Caki2 (cell line): ENCODE data around the gene GALR3. TPM values are rescaled to one million over a fixed set of nuclear protein-coding genes. Genes with fewer than 3 reads are reported as not detected.

ENCODE experiments used
- DNase-seq: peaks from one replicate; pipeline ENCODE4 v3.0.0-alpha.2; 2015; ENCODE audit warnings: low read depth
- in situ Hi-C: cut with HindIII; loops from 2 replicates; pipeline ENCODE4 v1.10.0; 2016; ENCODE audit warnings: low sequenced_read_pairs, low pct_unique_long_range_greater_than_20kb, mixed read lengths
- total RNA-seq: library from RNA; depleted of rRNA; stranded (reverse); fragments of >200 nt; shearing (Covaris generic); gene quantifications from 2 replicates; pipeline ENCODE4 v1.2.3, GENCODE V29; 2014; ENCODE audit warnings: low replicate concordance

The GALR3 gene
- total RNA-seq, 1 experiment from 2014 or later, result not detected

- peak; percentile 48 for DNase-seq
- in situ Hi-C loops, result no loop called here
Observed at GRCh38 chr22:37801946-37802309, 21.3 kb upstream of the GALR3 start.

DNA sequence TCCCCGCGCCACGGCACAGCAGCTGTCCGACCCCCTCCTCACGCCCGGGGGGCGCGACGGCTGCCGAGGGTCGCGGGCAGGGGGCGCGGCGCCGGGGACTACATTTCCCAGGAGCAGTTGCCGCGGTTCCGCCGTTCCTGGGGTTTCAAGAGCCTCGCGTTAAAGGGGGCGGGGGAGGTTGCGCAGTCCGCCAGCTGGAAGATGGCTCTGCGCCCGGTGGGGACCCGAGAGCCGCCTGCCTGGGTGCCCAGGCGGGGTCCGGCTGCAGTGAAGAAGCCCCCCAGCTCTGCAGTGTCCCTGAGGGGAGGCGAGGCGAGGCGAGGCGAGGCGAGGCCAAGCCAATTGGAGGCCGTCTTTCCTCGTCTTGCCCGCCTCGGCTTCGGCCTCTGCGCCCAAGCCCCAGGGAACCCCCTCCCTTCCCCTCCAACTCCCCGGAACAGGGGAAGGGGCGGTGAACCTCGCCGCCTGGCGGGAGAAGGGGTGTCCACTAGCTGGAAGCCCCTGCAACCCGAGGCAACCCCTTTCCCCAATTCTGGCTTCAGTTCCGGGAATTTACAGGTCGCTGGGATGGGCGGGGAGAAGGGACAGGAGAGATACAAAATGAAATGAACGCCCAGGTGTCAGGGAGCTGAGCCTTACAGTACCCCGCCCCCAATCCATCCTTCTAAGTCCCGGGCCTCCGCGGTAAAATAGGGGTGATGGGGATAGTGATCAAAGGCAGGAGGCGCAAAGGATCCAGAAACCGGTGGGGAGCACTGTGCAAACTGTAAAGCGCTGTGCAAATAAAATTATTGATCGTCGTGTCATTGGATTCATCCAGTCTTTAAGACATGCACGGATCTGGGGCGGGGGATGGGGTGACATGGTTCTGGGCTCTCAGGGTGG, 20.6 kb upstream of the GALR3 start:
- in situ Hi-C loops, result no loop called here

DNA sequence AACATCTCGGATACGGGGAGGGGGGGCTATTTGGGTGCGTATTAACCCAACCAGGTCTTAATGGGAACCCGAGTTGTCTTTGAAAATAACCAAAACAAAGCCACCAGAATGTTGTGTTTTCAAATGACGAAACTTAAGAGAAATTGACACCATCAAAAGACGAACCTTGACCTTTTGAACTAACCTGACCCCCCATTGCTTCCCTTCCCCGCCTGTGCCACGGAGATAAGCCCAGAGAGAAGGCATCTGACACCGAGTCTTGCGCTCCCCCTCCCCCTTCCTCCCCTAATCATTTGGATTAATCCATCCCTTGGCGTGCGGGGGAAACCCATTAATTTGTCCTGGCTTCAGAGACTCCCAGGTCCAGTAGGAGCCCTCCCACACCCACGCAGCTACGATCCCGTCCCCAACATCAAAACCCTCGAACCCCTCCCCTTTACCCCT, 20.0 kb upstream of the GALR3 start:
- no peak for DNase-seq
- in situ Hi-C loops, result no loop called here

More for the DNA sequence above, 20.6 kb upstream of the GALR3 start:
- DNase-seq, result peak; percentile 47

DNA sequence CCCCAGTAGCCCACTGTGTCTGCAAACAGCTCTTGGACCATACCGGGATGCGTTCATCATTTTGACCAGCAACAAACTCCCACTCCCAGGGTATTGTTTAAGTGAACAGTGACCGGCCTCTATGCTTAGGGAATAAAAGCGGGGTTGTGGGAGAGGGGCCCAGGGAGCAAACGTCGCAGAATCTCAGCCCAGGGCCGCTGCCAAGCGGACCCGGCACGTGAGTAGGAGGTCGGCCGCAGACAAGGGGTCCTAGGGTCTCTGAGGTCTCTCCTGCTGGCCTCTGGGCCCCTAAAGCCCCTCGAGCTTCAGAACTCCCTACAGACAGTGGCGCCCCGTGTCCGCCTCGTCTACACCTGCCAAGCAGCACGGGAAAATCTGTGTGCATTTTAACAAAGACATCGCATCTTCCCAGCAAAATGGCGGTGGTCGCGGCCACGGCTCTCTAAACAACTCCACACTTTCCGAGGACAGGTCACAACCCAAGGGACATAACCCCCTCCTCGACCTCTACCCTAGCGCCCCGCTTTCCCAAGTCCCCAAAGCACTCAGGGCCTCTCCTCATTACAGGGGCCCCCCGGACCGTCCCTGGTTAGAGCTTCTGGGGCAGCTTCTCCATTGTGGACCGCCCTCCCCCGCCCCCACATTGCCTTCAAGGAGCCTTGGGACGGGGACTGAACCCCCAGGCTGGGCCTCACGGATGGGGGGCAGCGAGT, 19.4 kb upstream of the GALR3 start:
- in situ Hi-C loops, result no loop called here

DNA sequence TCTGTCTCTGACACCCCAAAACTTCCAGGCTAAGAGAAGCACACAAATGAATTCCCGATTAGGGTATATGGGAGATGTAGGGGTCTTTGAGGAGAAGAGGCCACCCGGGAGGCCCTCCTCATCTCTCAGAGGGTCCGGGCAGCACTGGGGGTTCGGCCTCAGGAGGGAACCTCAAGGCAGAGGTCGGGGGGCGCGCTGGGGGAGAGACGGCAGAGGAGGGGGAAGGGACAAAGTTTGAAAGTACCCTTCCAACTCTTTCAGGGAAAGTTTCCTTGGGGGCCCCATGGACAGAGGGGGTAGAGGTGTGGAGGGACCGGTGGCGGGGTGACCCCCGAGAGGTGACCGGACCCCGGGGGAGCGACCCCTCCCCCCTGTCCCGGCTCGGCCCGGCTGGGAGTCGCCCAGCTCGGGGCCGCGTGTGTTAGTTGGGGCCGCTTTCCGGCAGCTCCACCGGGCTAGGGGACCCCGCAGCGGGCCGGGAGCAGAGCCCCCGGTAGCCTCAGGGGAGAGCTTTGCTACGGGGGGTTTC, 18.8 kb upstream of the GALR3 start:
- in situ Hi-C loops, result no loop called here
- no peak for DNase-seq

More for the DNA sequence above, 19.4 kb upstream of the GALR3 start:
- no peak for DNase-seq

DNA sequence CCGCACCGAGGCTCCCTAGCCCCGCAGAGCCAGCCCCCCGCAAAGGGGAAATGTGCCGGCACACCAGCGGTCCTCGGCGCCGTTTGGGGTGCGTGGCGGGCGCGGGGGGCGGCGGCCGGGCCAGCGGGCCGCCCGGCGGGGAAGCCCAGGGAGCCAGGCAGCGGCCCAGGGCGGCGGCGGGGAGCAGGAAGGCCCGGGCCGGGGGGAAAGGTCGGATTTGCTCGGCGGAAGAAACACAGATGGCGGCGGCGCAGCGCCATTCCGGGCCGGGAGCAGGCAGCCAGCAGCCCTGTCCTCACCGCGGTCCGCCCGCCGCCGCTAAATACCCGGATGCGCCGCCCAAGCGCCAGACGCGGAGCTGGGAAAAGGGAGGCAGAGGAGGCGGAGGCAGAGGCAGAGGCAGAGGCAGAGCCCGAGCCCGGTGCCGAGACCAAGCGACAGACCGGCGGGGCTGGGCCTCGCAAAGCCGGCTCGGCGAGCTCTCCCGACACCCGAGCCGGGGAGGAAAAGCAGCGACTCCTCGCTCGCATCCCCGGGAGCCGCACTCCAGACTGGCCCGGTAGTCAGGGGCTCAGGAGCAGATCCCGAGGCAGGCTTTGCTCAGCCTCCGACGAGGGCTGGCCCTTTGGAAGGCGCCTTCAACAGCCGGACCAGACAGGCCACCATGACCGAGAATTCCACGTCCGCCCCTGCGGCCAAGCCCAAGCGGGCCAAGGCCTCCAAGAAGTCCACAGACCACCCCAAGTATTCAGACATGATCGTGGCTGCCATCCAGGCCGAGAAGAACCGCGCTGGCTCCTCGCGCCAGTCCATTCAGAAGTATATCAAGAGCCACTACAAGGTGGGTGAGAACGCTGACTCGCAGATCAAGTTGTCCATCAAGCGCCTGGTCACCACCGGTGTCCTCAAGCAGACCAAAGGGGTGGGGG, 18.0 kb upstream of the GALR3 start:
- in situ Hi-C loops, result no loop called here
- peak; percentile 89 for DNase-seq

DNA sequence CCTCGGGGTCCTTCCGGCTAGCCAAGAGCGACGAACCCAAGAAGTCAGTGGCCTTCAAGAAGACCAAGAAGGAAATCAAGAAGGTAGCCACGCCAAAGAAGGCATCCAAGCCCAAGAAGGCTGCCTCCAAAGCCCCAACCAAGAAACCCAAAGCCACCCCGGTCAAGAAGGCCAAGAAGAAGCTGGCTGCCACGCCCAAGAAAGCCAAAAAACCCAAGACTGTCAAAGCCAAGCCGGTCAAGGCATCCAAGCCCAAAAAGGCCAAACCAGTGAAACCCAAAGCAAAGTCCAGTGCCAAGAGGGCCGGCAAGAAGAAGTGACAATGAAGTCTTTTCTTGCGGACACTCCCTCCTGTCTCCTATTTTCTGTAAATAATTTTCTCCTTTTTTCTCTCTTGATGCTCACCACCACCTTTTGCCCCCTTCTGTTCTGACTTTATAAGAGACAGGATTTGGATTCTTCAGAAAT, 17.3 kb upstream of the GALR3 start:
- in situ Hi-C loops, result no loop called here
- no peak for DNase-seq

DNA sequence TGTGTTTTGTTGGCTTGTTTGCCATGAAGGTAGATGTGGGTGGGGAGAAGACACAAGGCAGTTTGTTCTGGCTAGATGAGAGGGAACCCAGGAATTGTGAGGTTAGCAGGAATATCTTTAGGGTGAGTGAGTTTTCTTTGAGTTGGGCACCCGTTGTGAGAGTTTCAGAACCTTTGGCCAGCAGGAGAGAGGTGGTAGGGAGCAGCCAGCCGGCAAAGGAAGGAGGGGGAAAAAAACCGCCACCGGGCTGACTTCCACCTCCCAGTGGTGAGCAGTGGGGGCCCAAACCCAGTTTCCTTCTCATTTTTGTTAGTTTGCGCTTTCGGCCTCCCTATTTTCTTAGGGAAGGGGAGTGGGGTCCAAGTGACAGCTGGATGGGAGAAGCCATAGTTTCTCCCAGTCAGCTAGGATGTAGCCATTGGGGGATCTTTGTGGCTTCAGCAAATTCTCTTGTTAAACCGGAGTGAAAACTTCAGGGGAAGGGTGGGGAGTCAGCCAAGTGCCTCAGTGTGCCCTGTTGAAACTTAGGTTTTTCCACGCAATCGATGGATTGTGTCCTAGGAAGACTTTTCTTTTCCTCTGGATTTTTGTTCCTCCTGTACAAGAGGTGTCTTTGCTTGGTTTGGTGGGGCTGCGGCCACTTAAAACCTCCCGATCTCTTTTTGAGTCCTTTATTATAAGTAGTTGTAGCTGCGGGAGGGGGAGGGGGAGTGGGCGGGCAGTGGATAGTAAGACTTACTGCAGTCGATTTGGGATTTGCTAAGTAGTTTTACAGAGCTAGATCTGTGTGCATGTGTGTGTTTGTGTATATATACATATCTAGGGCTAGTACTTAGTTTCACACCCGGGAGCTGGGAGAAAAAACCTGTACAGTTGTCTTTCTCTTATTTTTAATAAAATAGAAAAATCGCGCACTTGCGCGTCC, 16.5 kb upstream of the GALR3 start:
- no peak for DNase-seq
- in situ Hi-C loops, result no loop called here

- DNase-seq, result peak; percentile 94
- in situ Hi-C loops, result no loop called here
Observed at GRCh38 chr22:37807410-37808293, 15.5 kb upstream of the GALR3 start, which contains the start of gene GCAT. Gene GCAT, plus strand, starts transcription at chr22:37807934. Its CDS starts 34 bp downstream, at chr22:37807968.

DNA sequence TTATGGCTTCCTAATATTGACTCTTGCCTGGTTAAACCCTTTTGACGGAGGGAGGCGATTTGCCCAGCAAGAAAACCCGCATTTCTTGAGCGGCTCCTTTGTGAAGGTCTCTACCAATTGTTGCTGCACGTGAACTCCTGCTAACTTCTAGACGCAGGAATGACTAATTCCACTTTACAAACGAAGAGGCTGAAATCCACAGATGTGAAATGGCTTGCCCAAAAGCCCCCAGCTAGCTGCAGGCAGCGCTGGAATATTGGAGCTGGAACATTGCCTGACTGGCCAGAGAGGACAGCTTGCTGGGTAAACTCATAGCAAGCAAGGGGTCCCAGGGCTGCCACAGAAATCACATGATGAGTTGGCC, 14.9 kb upstream of the GALR3 start:
- in situ Hi-C loops, result no loop called here
- no peak for DNase-seq

GRCh38 chr22:37809672-37810333, 13.4 kb upstream of the GALR3 start:
- DNase-seq, result no peak
- in situ Hi-C loops, result no loop called here

DNA sequence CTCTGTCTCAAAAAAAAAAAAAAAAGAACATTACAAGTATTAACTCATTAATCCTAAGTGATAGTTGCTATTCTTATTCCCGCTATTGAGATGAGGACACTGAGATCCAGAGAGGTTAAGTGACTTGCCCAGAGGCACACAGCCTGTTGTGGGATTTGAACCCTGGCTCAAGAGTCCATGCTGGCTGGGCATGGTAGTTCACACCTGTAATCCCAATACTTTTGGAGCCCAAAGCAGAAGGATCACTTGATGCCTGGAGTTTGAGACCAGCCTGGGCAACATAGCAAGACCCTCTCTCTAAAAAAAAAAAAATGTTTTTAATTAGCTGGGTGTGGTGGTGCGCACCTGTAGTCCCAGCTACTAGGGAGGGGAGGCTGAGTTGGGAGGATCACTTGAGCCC, 11.3 kb upstream of the GALR3 start:
- in situ Hi-C loops, result no loop called here
- no peak for DNase-seq

DNA sequence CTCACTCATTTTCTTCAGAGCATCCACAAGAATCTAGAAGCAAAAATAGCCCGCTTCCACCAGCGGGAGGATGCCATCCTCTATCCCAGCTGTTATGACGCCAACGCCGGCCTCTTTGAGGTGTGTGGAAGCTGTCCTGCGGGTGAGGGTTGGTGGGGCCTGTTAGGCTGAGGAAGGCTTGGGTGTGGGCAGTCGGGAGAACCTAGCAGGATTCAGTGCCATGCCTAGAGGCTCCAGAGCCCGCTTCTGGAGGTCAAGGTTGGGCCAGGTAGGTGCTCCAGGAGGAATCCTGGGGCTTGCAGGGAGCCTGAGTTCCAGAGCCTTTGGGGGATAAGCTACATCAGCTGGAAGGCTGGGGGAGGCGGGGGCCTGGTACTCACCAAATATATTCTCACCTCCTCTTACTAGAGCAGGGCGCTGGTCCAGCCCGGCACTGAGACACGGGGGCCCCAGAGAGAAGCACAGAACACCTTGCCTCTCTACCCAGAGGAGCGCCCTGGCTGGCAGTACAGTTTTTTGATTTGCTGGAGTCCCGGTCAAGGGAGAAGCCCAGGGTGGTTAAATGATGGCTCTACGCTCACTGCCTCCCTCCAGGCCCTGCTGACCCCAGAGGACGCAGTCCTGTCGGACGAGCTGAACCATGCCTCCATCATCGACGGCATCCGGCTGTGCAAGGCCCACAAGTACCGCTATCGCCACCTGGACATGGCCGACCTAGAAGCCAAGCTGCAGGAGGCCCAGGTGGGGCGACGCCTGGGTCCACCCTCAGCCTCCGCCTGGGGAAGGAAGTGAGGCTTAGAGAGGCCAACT, 10.1 kb upstream of the GALR3 start:
- DNase-seq, result no peak
- in situ Hi-C loops, result no loop called here

GRCh38 chr22:37815593-37815992, 7.6 kb upstream of the GALR3 start:
- in situ Hi-C loops, result no loop called here
- DNase-seq, result no peak

GRCh38 chr22:37816543-37817180, 6.5 kb upstream of the GALR3 start:
- in situ Hi-C loops, result no loop called here

More at GRCh38 chr22:37816543-37817180, 6.5 kb upstream of the GALR3 start:
- DNase-seq, result no peak
